Activated CD4-positive, alpha-beta memory T cell treated with anti-CD3 and anti-CD28 coated beads, Interleukin-2, amount 10 ng/mL, durations not matched to agents 7 days and 5 days (primary cell): ENCODE data around the gene SRPK2. TPM values are rescaled to one million over a fixed set of nuclear protein-coding genes. Genes with fewer than 3 reads are reported as not detected.

Experiments
- CTCF ChIA-PET: fragments of 350-600 bp; sonication (Branson Sonifier 250); formaldehyde crosslinking; loops from one replicate; lab custom pipeline; 2021; ENCODE audit warnings: antibody characterized with exemption, inconsistent platforms; lab: Charles Lee
- POLR2A ChIA-PET: fragments of 350-600 bp; sonication (Branson Sonifier 250); formaldehyde crosslinking; loops from one replicate; lab custom pipeline; 2021; ENCODE audit warnings: antibody characterized with exemption; lab: Charles Lee
- DNase-seq: peaks from one replicate; pipeline ENCODE4 v3.0.0-alpha.2; 2020
- H3K27ac Mint-ChIP-seq: one replicate; pipeline ENCODE4 v1.8.0; 2021; ENCODE audit warnings: mild to moderate bottlenecking, mixed read lengths
- H3K27me3 Mint-ChIP-seq: one replicate; pipeline ENCODE4 v1.8.0; 2021; ENCODE audit warnings: mixed read lengths
- H3K36me3 Mint-ChIP-seq: one replicate; pipeline ENCODE4 v1.8.0; 2021; ENCODE audit warnings: low read depth, mixed read lengths
- H3K4me1 Mint-ChIP-seq: one replicate; pipeline ENCODE4 v1.8.0; 2021; ENCODE audit warnings: mixed read lengths
- H3K4me3 Mint-ChIP-seq: one replicate; pipeline ENCODE4 v1.8.0; 2021; ENCODE audit warnings: mild to moderate bottlenecking, mixed read lengths
- H3K9me3 Mint-ChIP-seq: one replicate; pipeline ENCODE4 v1.8.0; 2021; ENCODE audit warnings: mixed read lengths
- total RNA-seq, 2 experiments: library from RNA; stranded (reverse); gene quantifications; one replicate each; pipeline ENCODE4 v1.2.3, GENCODE V29; 2021

The SRPK2 gene
- total RNA-seq, 2 experiments from 2014 or later: 42.9 to 45.0 TPM

- ChIA-PET CTCF (interaction anchor here (0.6 to 1.2 kb wide), 6 partner anchors 9 to 269 kb away, joined by 3 to 4 read pairs (median 3); no protein-coding TSS in a partner anchor), POLR2A (no interaction called here)
- no peaks in the 10 kb centered on the region for H3K9me3 Mint-ChIP-seq
- no peaks in the 10 kb centered on the region for H3K27me3 Mint-ChIP-seq
- H3K27ac Mint-ChIP-seq: no peak overlapping the region
- H3K4me1 Mint-ChIP-seq: peaks cover 6% of the 10 kb centered on the region
- no peak for DNase-seq
- H3K36me3 Mint-ChIP-seq: peaks cover 26% of the 10 kb centered on the region
- no peak overlapping the region for H3K4me3 Mint-ChIP-seq
Observed at GRCh38 chr7:105122619-105123018, 266.1 kb downstream of the SRPK2 start.

DNA sequence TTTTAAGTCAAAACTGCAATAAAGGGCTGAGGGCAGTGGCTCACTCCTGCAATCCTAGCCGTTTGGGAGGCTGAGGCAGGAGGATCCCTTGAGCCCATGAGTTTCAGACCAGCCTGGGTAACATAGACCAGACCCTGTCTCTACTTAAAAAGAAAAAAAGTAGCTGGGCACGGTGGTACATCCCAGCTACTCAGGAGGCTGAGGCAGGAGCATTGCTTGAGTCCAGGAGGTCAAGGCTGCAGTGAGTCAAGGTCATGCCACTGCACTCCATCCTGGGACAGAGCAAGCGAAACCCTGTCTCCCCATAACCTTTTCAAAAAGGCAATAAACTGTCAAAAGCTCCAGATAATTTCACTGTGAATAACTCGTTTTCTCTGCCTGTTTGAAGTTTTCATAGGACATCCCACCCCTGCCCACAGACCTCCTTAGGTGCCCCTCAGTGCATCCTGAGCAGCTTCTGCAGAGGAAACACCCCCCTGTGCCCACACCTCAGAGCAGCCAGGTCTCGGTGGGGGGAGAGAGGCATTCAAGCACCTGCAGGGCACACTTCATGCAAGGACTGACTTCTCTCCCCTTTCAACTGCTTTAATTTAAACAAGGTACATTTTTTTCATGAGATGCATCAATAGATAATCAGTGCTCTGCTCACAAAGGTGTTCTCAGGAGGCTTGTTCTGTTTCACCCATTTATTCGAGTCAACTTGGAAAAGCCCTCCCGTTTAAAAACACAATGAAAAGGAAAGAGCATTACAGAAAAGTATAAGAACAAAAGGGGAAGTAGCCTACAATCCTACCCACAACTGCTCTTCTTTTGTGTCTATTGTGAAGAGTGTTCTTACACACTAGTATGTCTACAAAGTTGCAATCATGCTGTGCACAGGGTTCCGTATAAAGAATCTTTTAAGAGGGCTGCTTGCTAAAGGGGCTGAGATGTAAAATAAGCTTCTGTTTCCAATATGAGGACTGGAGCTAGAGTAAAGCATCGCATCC lies 269.8 kb downstream of the SRPK2 start:
- no peak overlapping the region for H3K27ac Mint-ChIP-seq

GRCh38 chr7:105112440-105113418 lies 276.0 kb downstream of the SRPK2 start:
- Mint-ChIP-seq H3K27ac (peak overlapping the region; percentile 51), H3K4me1 (peaks cover 16% of the 10 kb centered on the region), H3K4me3 (no peak overlapping the region), H3K36me3 (peaks cover 81% of the 10 kb centered on the region), H3K27me3 (no peaks in the 10 kb centered on the region), H3K9me3 (peaks cover 7% of the 10 kb centered on the region)
- no peak for DNase-seq
- ChIA-PET CTCF (interaction anchor here (0.5 to 1.2 kb wide), 2 partner anchors 12 to 263 kb away, joined by 3 to 5 read pairs; no protein-coding TSS in a partner anchor), POLR2A (interaction anchor here (1.2 kb wide), 1 partner anchor 9 kb away, joined by 5 read pairs; no protein-coding TSS in a partner anchor)

More for the DNA sequence above, 269.8 kb downstream of the SRPK2 start:
- no peak overlapping the region for H3K4me3 Mint-ChIP-seq
- H3K9me3 Mint-ChIP-seq: peaks cover 7% of the 10 kb centered on the region
- peaks cover 45% of the 10 kb centered on the region for H3K36me3 Mint-ChIP-seq
- DNase-seq: no peak
- ChIA-PET CTCF (interaction anchor here (1.3 kb wide), 1 partner anchor 235 kb away, joined by 3 read pairs; no protein-coding TSS in a partner anchor), POLR2A (interaction anchor here (0.6 kb wide), 1 partner anchor 197 kb away, joined by 3 read pairs; no protein-coding TSS in a partner anchor)
- H3K4me1 Mint-ChIP-seq: peaks cover 5% of the 10 kb centered on the region
- no peaks in the 10 kb centered on the region for H3K27me3 Mint-ChIP-seq

GRCh38 chr7:105107458-105107857 lies 281.3 kb downstream of the SRPK2 start:
- ChIA-PET CTCF (no interaction called here), POLR2A (no interaction called here)
- H3K4me3 Mint-ChIP-seq: no peak overlapping the region
- H3K27me3 Mint-ChIP-seq: no peaks in the 10 kb centered on the region
- no peak for DNase-seq
- peaks cover 28% of the 10 kb centered on the region for H3K4me1 Mint-ChIP-seq
- no peak overlapping the region for H3K27ac Mint-ChIP-seq
- peaks cover 81% of the 10 kb centered on the region for H3K36me3 Mint-ChIP-seq
- no peaks in the 10 kb centered on the region for H3K9me3 Mint-ChIP-seq

DNA sequence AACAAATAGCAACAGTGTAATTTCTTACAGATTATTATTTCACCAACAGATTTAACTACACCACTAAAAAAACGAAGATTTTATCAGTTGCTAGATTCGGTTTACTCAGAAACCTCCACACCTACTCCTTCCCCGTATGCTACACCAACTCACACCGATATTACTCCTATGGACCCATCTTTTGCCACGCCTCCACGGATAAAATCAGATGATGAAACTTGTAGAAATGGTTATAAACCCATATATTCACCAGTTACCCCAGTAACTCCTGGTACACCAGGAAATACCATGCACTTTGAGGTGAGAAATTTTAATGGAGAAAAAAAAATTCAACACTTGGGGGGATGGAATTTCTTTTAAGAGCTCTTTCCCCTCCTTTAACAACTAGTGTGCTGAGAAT lies 282.2 kb downstream of the SRPK2 start:
- H3K27me3 Mint-ChIP-seq: no peaks in the 10 kb centered on the region
- no peak for DNase-seq
- no peak overlapping the region for H3K4me3 Mint-ChIP-seq
- no peaks in the 10 kb centered on the region for H3K9me3 Mint-ChIP-seq
- peak overlapping the region; percentile 66 for H3K27ac Mint-ChIP-seq
- ChIA-PET CTCF (interaction anchor here (2.0 kb wide), 1 partner anchor 125 kb away, joined by 6 read pairs; no protein-coding TSS in a partner anchor), POLR2A (no interaction called here)
- H3K36me3 Mint-ChIP-seq: peaks cover 75% of the 10 kb centered on the region
- H3K4me1 Mint-ChIP-seq: peaks cover 24% of the 10 kb centered on the region

GRCh38 chr7:105105579-105105978 lies 283.1 kb downstream of the SRPK2 start:
- POLR2A ChIA-PET: interaction anchor here (0.7 to 0.9 kb wide), 2 partner anchors 122 to 245 kb away, joined by 3 read pairs; no protein-coding TSS in a partner anchor
- H3K27me3 Mint-ChIP-seq: no peaks in the 10 kb centered on the region
- H3K27ac Mint-ChIP-seq: peak overlapping the region; percentile 66
- no peak for DNase-seq
- H3K36me3 Mint-ChIP-seq: peaks cover 75% of the 10 kb centered on the region
- H3K4me3 Mint-ChIP-seq: no peak overlapping the region
- no peaks in the 10 kb centered on the region for H3K9me3 Mint-ChIP-seq
- CTCF ChIA-PET: interaction anchor here (2.0 kb wide), 1 partner anchor 124 kb away, joined by 6 read pairs; no protein-coding TSS in a partner anchor
- peaks cover 30% of the 10 kb centered on the region for H3K4me1 Mint-ChIP-seq

- no peak overlapping the region for H3K4me3 Mint-ChIP-seq
- no peaks in the 10 kb centered on the region for H3K27me3 Mint-ChIP-seq
- no peaks in the 10 kb centered on the region for H3K9me3 Mint-ChIP-seq
- CTCF ChIA-PET: no interaction called here
- DNase-seq: no peak
- no peak overlapping the region for H3K27ac Mint-ChIP-seq
- peaks cover 74% of the 10 kb centered on the region for H3K36me3 Mint-ChIP-seq
- POLR2A ChIA-PET: interaction anchor here (1.7 kb wide), 1 partner anchor 11 kb away, joined by 5 read pairs; no protein-coding TSS in a partner anchor
- H3K4me1 Mint-ChIP-seq: peaks cover 53% of the 10 kb centered on the region
Observed at GRCh38 chr7:105102557-105103352, 286.0 kb downstream of the SRPK2 start.

- peaks cover 56% of the 10 kb centered on the region for H3K4me1 Mint-ChIP-seq
- H3K27me3 Mint-ChIP-seq: no peaks in the 10 kb centered on the region
- CTCF ChIA-PET: no interaction called here
- no peak overlapping the region for H3K27ac Mint-ChIP-seq
- H3K36me3 Mint-ChIP-seq: peaks cover 72% of the 10 kb centered on the region
- POLR2A ChIA-PET: interaction anchor here (1.2 kb wide), 1 partner anchor 8 kb away, joined by 3 read pairs; no protein-coding TSS in a partner anchor
- no peak for DNase-seq
- H3K4me3 Mint-ChIP-seq: no peak overlapping the region
- no peaks in the 10 kb centered on the region for H3K9me3 Mint-ChIP-seq
Observed at GRCh38 chr7:105101864-105102263, 286.9 kb downstream of the SRPK2 start.

- no peak overlapping the region for H3K4me3 Mint-ChIP-seq
- CTCF ChIA-PET: interaction anchor here (0.6 to 1.5 kb wide), 4 partner anchors 12 to 221 kb away, joined by 3 to 8 read pairs (median 3); no protein-coding TSS in a partner anchor
- no peaks in the 10 kb centered on the region for H3K9me3 Mint-ChIP-seq
Observed at GRCh38 chr7:105098863-105099515, 289.7 kb downstream of the SRPK2 start.

GRCh38 chr7:105097619-105098018 lies 291.1 kb downstream of the SRPK2 start:
- Mint-ChIP-seq H3K4me1 (peaks cover 36% of the 10 kb centered on the region), H3K4me3 (no peak overlapping the region), H3K27me3 (no peaks in the 10 kb centered on the region), H3K36me3 (peaks cover 69% of the 10 kb centered on the region), H3K27ac (peak overlapping the region; percentile 30), H3K9me3 (no peaks in the 10 kb centered on the region)
- DNase-seq: no peak
- ChIA-PET CTCF (no interaction called here), POLR2A (no interaction called here)

More at GRCh38 chr7:105098863-105099515, 289.7 kb downstream of the SRPK2 start:
- Mint-ChIP-seq H3K27ac (peak overlapping the region; percentile 27), H3K4me1 (peaks cover 40% of the 10 kb centered on the region), H3K27me3 (no peaks in the 10 kb centered on the region), H3K36me3 (peaks cover 72% of the 10 kb centered on the region)
- DNase-seq: no peak
- POLR2A ChIA-PET: interaction anchor here (0.8 to 1.5 kb wide), 5 partner anchors 84 to 158 kb away, joined by 3 to 5 read pairs (median 4); no protein-coding TSS in a partner anchor

DNA sequence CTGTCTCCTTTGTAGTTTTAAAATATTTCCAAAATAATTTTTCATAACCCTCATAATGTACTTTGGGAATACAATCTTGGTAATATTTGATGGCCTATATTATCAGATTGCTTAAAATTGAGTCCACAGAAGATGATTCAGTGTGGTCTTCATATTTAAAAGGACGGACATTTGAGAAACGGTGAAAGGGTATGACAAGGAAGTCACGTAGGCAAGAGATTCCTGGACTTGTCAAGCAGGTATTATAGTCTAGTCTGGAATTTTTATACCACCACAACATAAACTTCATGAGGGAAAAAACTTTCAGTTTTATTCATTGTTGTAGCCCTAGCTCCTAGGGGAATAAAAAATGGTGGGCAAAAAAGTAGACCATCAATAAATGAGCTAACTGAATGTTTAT lies 292.4 kb downstream of the SRPK2 start:
- Mint-ChIP-seq H3K4me1 (peaks cover 33% of the 10 kb centered on the region), H3K4me3 (no peak overlapping the region), H3K36me3 (peaks cover 72% of the 10 kb centered on the region), H3K27me3 (no peaks in the 10 kb centered on the region), H3K27ac (no peak overlapping the region), H3K9me3 (no peaks in the 10 kb centered on the region)
- no peak for DNase-seq
- POLR2A ChIA-PET: interaction anchor here (0.9 kb wide), 1 partner anchor 174 kb away, joined by 3 read pairs; no protein-coding TSS in a partner anchor
- CTCF ChIA-PET: interaction anchor here (0.6 kb wide), 1 partner anchor 193 kb away, joined by 3 read pairs; no protein-coding TSS in a partner anchor
